ENCODE results near the gene HTD2.

DNA sequence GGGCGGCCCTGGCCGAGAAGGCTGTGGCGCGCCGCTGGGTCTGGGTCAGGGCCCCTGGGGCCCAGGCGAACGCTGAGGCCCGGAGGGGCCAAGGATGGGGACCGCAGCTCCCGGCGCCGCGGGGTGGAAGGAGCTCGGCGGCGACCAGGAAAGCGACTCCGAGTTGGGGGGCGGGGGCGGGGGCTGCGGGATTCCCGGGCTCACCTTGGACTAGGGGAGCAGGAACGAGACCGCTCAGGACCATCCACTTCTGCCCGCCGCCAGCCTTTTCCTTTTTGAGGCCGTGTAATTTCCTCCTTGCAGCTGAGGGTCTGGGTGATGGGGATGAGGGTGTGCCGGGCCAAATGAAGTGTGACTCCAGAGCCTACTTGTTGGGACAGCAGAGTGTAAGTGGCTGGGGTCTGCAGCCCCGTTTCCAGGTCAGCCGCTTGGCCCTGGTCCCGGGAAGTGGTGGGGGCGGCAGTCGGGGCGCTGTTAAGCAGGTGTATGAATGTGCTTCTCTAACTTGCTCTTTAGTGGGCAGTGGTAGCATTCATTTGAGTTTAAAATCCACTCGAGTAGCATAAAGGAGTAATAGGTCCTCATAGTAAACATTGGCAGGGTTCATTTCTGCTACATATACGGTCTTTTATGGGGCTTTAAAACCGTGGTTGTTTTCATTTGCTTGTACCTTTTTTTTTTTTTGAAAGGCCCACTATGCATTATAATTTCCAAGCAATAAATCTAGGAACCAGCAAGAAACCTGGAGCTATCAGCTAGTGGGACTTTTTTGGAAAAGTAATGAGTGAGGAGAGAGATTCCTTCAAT lies 27.1 kb downstream of the HTD2 start:
- TF ChIP-seq POLR2AphosphoS5 (IDR thresholded peaks at IDR 0.05; ENCODE audit: low read depth, low read length) (no peak), YY1 (IDR thresholded peaks at IDR 0.05; ENCODE audit: low read depth) (no peak), RFX5 (IDR thresholded peaks at IDR 0.05; ENCODE audit: low read length) (no peak), EZH2phosphoT487 (IDR thresholded peaks at IDR 0.05; ENCODE audit: borderline replicate concordance, low read depth) (no peak), EP300 (IDR thresholded peaks at IDR 0.05; ENCODE audit: borderline replicate concordance in 1 of 2, low read depth in 1 of 2, low read length in 1 of 2) (no peak)
- TF ChIP-seq, protein P1, sequence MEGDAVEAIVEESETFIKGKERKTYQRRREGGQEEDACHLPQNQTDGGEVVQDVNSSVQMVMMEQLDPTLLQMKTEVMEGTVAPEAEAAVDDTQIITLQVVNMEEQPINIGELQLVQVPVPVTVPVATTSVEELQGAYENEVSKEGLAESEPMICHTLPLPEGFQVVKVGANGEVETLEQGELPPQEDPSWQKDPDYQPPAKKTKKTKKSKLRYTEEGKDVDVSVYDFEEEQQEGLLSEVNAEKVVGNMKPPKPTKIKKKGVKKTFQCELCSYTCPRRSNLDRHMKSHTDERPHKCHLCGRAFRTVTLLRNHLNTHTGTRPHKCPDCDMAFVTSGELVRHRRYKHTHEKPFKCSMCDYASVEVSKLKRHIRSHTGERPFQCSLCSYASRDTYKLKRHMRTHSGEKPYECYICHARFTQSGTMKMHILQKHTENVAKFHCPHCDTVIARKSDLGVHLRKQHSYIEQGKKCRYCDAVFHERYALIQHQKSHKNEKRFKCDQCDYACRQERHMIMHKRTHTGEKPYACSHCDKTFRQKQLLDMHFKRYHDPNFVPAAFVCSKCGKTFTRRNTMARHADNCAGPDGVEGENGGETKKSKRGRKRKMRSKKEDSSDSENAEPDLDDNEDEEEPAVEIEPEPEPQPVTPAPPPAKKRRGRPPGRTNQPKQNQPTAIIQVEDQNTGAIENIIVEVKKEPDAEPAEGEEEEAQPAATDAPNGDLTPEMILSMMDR (IDR thresholded peaks at IDR 0.05) = peak; percentile 38
- TF ChIP-seq, protein P2, sequence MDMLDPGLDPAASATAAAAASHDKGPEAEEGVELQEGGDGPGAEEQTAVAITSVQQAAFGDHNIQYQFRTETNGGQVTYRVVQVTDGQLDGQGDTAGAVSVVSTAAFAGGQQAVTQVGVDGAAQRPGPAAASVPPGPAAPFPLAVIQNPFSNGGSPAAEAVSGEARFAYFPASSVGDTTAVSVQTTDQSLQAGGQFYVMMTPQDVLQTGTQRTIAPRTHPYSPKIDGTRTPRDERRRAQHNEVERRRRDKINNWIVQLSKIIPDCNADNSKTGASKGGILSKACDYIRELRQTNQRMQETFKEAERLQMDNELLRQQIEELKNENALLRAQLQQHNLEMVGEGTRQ (IDR thresholded peaks at IDR 0.05; ENCODE audit: borderline replicate concordance, low read depth, low read length) = no peak
- TF ChIP-seq, protein P3, sequence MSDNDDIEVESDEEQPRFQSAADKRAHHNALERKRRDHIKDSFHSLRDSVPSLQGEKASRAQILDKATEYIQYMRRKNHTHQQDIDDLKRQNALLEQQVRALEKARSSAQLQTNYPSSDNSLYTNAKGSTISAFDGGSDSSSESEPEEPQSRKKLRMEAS (IDR thresholded peaks at IDR 0.05; ENCODE audit: low read depth) = no peak
- TF ChIP-seq, protein P4, sequence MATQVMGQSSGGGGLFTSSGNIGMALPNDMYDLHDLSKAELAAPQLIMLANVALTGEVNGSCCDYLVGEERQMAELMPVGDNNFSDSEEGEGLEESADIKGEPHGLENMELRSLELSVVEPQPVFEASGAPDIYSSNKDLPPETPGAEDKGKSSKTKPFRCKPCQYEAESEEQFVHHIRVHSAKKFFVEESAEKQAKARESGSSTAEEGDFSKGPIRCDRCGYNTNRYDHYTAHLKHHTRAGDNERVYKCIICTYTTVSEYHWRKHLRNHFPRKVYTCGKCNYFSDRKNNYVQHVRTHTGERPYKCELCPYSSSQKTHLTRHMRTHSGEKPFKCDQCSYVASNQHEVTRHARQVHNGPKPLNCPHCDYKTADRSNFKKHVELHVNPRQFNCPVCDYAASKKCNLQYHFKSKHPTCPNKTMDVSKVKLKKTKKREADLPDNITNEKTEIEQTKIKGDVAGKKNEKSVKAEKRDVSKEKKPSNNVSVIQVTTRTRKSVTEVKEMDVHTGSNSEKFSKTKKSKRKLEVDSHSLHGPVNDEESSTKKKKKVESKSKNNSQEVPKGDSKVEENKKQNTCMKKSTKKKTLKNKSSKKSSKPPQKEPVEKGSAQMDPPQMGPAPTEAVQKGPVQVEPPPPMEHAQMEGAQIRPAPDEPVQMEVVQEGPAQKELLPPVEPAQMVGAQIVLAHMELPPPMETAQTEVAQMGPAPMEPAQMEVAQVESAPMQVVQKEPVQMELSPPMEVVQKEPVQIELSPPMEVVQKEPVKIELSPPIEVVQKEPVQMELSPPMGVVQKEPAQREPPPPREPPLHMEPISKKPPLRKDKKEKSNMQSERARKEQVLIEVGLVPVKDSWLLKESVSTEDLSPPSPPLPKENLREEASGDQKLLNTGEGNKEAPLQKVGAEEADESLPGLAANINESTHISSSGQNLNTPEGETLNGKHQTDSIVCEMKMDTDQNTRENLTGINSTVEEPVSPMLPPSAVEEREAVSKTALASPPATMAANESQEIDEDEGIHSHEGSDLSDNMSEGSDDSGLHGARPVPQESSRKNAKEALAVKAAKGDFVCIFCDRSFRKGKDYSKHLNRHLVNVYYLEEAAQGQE (IDR thresholded peaks at IDR 0.05; ENCODE audit: low read depth, low read length) = no peak
